Ovary (tissue), 9 donors: ENCODE measurements around the gene OR5B3. TPM values are rescaled to one million over a fixed set of nuclear protein-coding genes. Genes with fewer than 3 reads are reported as not detected.

Experiments used
- DNase-seq, 5 donors: peaks; one replicate each; pipeline ENCODE4 v3.0.0-alpha.2; 2019 to 2020
- H3K27ac ChIP-seq, 2 donors: fragments of 200-600 bp; one replicate each; pipeline versions ENCODE4 v1.5.1 to v1.8.0; 2019 to 2022
- H3K27me3 ChIP-seq: fragments of 200-600 bp; one replicate; pipeline ENCODE4 v1.8.0; 2022
- H3K36me3 ChIP-seq: fragments of 200-600 bp; sonication (generic); one replicate; pipeline ENCODE4 v1.5.1; 2019
- H3K4me1 ChIP-seq: one replicate; pipeline ENCODE4 v1.8.1; 2013; ENCODE audit warnings: mild to moderate bottlenecking, moderate library complexity; ENCODE audit not compliant: insufficient read depth
- H3K4me3 ChIP-seq: fragments of 200-600 bp; sonication (generic); one replicate; pipeline ENCODE4 v1.5.1; 2017
- H3K9me3 ChIP-seq, 2 donors: fragments of 200-600 bp in 1 of 2; sonication (generic) in 1 of 2; one replicate each; pipeline versions ENCODE4 v1.5.1 to v1.8.1; 2013 to 2019; ENCODE audit warnings: mild to moderate bottlenecking in 1 of 2, moderate library complexity in 1 of 2
- EP300 ChIP-seq: sonication (generic); formaldehyde crosslinking; IDR thresholded peaks from one replicate; pipeline ENCODE4 v1.6.1; 2017; ENCODE audit warnings: antibody characterized with exemption
- POLR2A ChIP-seq: fragments of 450-650 bp; IDR thresholded peaks from one replicate; pipeline ENCODE4 v1.6.1; 2017; ENCODE audit warnings: antibody characterized with exemption, mild to moderate bottlenecking, moderate library complexity
- WGBS, 3 donors: extraction: QIAGEN DNeasy Blood & Tissue Kit in 1 of 3; methylation state at CpG; one replicate each; pipeline versions ENCODE4 v1.1.5 to v1.1.7; 2013 to 2017; 5-methylcytosine and 5-hydroxymethylcytosine counted together
- intact Hi-C, 4 donors: fragments of 100-400 bp; cut with DNase I; formaldehyde crosslinking; loops; one replicate each; pipeline versions ENCODE4 v1.11.0 to v1.15.1; 2022 to 2023
- polyA plus RNA-seq, 2 donors: library from polyadenylated mRNA; stranded (reverse); fragments of 200-250 nt in 1 of 2; fragments of 350-450 nt in 1 of 2; fragmentation: Illumina TruSeq in 1 of 2; extraction: RNeasy Lipid Tissue Mini Kit (QIAGEN cat#74804) in 1 of 2; gene quantifications; one replicate each; pipeline ENCODE4 v1.2.3, GENCODE V29; 2013 to 2014
- total RNA-seq, 7 donors: library from RNA; depleted of rRNA in 2 of 7; stranded (reverse); fragments of >200 nt in 2 of 7; fragmentation: NEBNext Ultra II Directional in 3 of 7; extraction: Animal tissue kit (Norgen Biotek cat#: 25700) in 3 of 7; gene quantifications; one replicate each; pipeline versions ENCODE4 v1.1.0 to v1.2.4, GENCODE V29; 2016 to 2023
- TF ChIP-seq, protein P1 (sequence below), 3 donors: fragments of 450-650 bp in 2 of 3; fragments of 200-600 bp in 1 of 3; IDR thresholded peaks; one replicate each; pipeline versions ENCODE4 v1.5.1 to v1.8.0; 2016 to 2022; ENCODE audit warnings: antibody characterized with exemption in 3 of 3, mild to moderate bottlenecking in 1 of 3
- donor health status: DM: no; HTN: no; CAD: no; lungs with moderate emphysema.
- donor health status: DM: no; HTN: no; CAD: no.
- donor health status: Bipolar disorder and iron deficiency.
- donor health status: DM: yes; HTN: yes; CAD: no.
- donor health status: DM: no; HTN: no; CAD: no.
- donor health status: DM: yes; HTN: yes; CAD: no.

The OR5B3 gene
- total and polyA plus RNA-seq, 9 donors = not detected

DNA sequence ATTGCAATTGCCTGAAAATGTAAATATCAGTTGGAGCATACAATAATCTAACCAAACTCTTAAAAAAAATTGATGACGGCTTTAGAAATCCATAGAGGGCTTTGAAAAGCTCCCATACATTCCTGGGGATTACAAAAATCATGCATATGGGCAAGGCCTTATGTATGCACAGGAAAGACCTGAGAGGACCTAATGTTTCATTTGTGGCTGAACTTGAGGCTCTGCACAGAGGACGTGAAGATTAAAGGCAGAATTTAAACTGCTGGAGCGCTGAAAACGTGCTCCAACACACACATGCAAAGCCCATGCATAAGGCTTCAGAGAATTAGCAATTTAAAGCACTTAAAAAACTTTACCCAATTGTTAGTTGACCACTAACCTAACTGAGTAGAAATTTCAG, 31.8 kb upstream of the OR5B3 start:
- 17 to 64% (median 37%) methylated on average over 4 of the region's 4 CpGs for WGBS, 3 donors
- Histone ChIP-seq H3K36me3 (no peaks in the 10 kb centered on the region), H3K4me3 (no peak overlapping the region), H3K27ac (no peak overlapping the region), H3K4me1 (no peaks in the 10 kb centered on the region), H3K27me3 (no peaks in the 10 kb centered on the region), H3K9me3 (no peaks in the 10 kb centered on the region)
- no peak for DNase-seq
- intact Hi-C loops = no loop called here
- no peak for TF ChIP-seq EP300
- TF ChIP-seq POLR2A = no peak
- TF ChIP-seq, protein P1, sequence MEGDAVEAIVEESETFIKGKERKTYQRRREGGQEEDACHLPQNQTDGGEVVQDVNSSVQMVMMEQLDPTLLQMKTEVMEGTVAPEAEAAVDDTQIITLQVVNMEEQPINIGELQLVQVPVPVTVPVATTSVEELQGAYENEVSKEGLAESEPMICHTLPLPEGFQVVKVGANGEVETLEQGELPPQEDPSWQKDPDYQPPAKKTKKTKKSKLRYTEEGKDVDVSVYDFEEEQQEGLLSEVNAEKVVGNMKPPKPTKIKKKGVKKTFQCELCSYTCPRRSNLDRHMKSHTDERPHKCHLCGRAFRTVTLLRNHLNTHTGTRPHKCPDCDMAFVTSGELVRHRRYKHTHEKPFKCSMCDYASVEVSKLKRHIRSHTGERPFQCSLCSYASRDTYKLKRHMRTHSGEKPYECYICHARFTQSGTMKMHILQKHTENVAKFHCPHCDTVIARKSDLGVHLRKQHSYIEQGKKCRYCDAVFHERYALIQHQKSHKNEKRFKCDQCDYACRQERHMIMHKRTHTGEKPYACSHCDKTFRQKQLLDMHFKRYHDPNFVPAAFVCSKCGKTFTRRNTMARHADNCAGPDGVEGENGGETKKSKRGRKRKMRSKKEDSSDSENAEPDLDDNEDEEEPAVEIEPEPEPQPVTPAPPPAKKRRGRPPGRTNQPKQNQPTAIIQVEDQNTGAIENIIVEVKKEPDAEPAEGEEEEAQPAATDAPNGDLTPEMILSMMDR (IDR thresholded peaks at IDR 0.05) = no peak

DNA sequence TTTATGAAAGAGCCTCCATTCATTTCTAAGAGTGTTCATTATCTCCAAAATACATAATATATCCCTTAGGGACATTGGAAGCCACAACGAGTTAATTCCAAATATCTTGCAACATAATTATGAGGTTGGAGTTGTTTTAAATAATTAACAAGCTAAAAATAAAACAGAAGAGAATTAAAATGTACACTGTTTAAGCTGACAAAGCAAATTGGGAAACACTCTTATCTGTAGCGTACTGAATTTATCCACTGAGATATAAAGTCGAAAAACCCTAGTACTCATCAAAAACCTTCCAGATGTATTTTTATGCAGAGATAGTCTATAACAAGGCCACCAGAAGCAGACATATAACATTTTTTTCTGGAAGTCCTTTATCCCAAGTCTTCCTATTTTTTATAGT, 27.5 kb upstream of the OR5B3 start:
- H3K4me1 ChIP-seq = no peaks in the 10 kb centered on the region
- intact Hi-C loops = no loop called here

DNA sequence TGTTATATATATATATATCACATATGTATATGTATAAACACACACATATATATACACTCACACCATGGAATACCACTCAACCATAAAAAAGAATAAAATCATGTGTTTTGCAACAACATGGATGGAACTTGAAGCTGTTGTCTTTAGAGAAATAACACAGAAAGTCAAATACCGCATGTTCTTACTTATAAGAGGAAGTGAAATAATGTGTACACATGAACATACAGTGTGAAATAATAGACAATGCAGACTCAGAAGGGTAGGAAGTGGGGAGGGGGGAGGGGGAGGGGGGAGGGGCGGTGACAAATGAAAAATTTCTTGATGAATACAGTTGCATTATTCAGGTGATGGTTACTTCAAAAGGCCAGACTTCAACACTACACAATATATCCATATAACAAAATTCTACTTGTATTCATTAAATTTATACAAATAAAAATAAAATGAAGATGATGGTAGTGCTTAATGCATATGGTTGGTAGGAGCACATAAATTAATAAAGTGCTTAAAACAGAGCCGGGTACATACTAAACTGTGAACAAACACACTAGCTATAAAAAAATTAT, 27.0 kb upstream of the OR5B3 start:
- Histone ChIP-seq H3K4me3 (no peak overlapping the region), H3K27ac (no peak overlapping the region), H3K36me3 (no peaks in the 10 kb centered on the region), H3K4me1 (no peaks in the 10 kb centered on the region), H3K27me3 (no peaks in the 10 kb centered on the region), H3K9me3 (no peaks in the 10 kb centered on the region)
- intact Hi-C loops = no loop called here
- no peak for DNase-seq
- TF ChIP-seq POLR2A (no peak), EP300 (no peak)
- TF ChIP-seq, protein P1 (IDR thresholded peaks at IDR 0.05) = no peak
- 46 to 70% (median 57%) methylated on average over 3 of the region's 3 CpGs for WGBS, 3 donors

More for the DNA sequence above, 27.5 kb upstream of the OR5B3 start:
- Histone ChIP-seq H3K9me3 (no peaks in the 10 kb centered on the region), H3K36me3 (no peaks in the 10 kb centered on the region), H3K27me3 (no peaks in the 10 kb centered on the region), H3K4me3 (no peak overlapping the region), H3K27ac (no peak overlapping the region)
- WGBS, 3 donors = 38 to 70% (median 41%) methylated on average over 3 of the region's 3 CpGs
- TF ChIP-seq EP300 = no peak
- no peak for TF ChIP-seq POLR2A
- TF ChIP-seq, protein P1 (IDR thresholded peaks at IDR 0.05) = no peak
- no peak for DNase-seq

DNA sequence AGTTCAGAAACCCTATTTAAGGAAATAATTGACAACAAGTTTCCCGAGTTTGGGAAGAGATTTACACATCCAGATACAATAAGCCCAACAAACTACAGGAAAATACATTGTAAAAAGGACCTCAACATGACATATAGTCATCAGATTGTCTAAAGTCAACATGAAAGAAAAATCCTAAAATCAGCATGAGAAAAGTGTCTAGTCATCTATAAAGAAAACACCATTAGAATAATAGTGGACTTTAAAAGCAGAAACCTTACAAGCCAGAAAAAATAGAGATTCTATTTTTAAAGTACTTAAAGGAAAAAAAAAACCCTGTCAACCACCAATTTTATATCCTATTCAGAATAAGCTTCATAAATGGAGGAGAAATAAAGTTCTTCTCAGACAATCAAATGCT, 22.6 kb upstream of the OR5B3 start:
- intact Hi-C loops = no loop called here
- 13 to 50% (median 40%) methylated on average over 1 of the region's 1 CpG for WGBS, 3 donors

More for the DNA sequence above, 22.6 kb upstream of the OR5B3 start:
- H3K36me3 ChIP-seq = no peaks in the 10 kb centered on the region
- DNase-seq = no peak
- H3K4me3 ChIP-seq = no peak overlapping the region
- H3K4me1 ChIP-seq = no peaks in the 10 kb centered on the region
- no peaks in the 10 kb centered on the region for H3K9me3 ChIP-seq
- no peak overlapping the region for H3K27ac ChIP-seq
- H3K27me3 ChIP-seq = no peaks in the 10 kb centered on the region
- TF ChIP-seq POLR2A (no peak), EP300 (no peak)
- TF ChIP-seq, protein P1 (IDR thresholded peaks at IDR 0.05) = no peak
